H1 (cell line): ENCODE data around the gene MTX1. TPM values are rescaled to one million over a fixed set of nuclear protein-coding genes. Genes with fewer than 3 reads are reported as not detected.
A peak's percentile ranks its signal among the peaks of the same experiment; 100 is the strongest.

Experiments
- CTCF ChIA-PET: fragments of 300-600 bp; sonication (Branson Sonifier 250); formaldehyde crosslinking; loops from one replicate; lab custom pipeline; 2021; ENCODE audit not compliant: partially characterized antibody; lab: Charles Lee
- POLR2A ChIA-PET: fragments of 300-600 bp; sonication (Branson Sonifier 250); formaldehyde crosslinking; loops from one replicate; lab custom pipeline; 2021; ENCODE audit warnings: inconsistent platforms; ENCODE audit not compliant: partially characterized antibody; lab: Charles Lee
- DNase-seq, 2 experiments: peaks; one replicate each; pipeline versions ENCODE4 v3.0.0 to v3.0.0-alpha.2; 2010 to 2022; ENCODE audit warnings: low spot score in 2 of 2, low read depth in 1 of 2, mixed read lengths in 1 of 2
- FAIRE-seq: peaks from 2 replicates; lab custom pipeline; 2011; peaks lifted over from hg19 to GRCh38; lab: Jason Lieb, UNC
- H2AFZ ChIP-seq: 2 replicates; pipeline ENCODE4 v1.8.1; 2012; ENCODE audit warnings: low read length, inconsistent platforms
- H2AK5ac ChIP-seq: 2 replicates; pipeline ENCODE4 v1.6.1; 2013; ENCODE audit warnings: low read depth, low read length
- H2BK120ac ChIP-seq: replicated peaks from 2 replicates; pipeline ENCODE3; 2013; ENCODE audit warnings: low read depth, low read length, inconsistent platforms
- H2BK12ac ChIP-seq: 2 replicates; pipeline ENCODE4 v1.6.1; 2013; ENCODE audit warnings: low read depth, low read length
- H2BK15ac ChIP-seq: 2 replicates; pipeline ENCODE4 v1.6.1; 2013; ENCODE audit warnings: low read length
- H2BK20ac ChIP-seq: 2 replicates; pipeline ENCODE4 v1.6.1; 2013; ENCODE audit warnings: low read length
- H2BK5ac ChIP-seq: 2 replicates; pipeline ENCODE4 v1.6.1; 2013; ENCODE audit warnings: low read depth, low read length
- H3K14ac ChIP-seq: 2 replicates; pipeline ENCODE4 v1.6.1; 2013; ENCODE audit warnings: inconsistent platforms; ENCODE audit not compliant: insufficient read length
- H3K18ac ChIP-seq: 2 replicates; pipeline ENCODE4 v1.6.1; 2013; ENCODE audit warnings: low read length; ENCODE audit errors: extremely low read depth
- H3K23ac ChIP-seq: 2 replicates; pipeline ENCODE4 v1.6.1; 2013; ENCODE audit warnings: inconsistent platforms; ENCODE audit not compliant: insufficient read length
- H3K23me2 ChIP-seq: 2 replicates; pipeline ENCODE4 v1.6.1; 2013; ENCODE audit warnings: low read depth, low read length
- H3K27ac ChIP-seq: 2 replicates; pipeline ENCODE4 v1.6.1; 2011; ENCODE audit warnings: low read depth, low read length, inconsistent platforms
- H3K27me3 ChIP-seq, 4 experiments: replicated peaks in 1 of 4; 1 replicate in 1 of 4; 2 replicates in 3 of 4; pipeline versions ENCODE4 v1.6.1 to v1.8.1; 2011 to 2013; ENCODE audit warnings: low read length in 3 of 4, mild to moderate bottlenecking in 3 of 4, inconsistent platforms in 2 of 4, mixed read lengths in 2 of 4, moderate library complexity in 1 of 4; ENCODE audit not compliant: control insufficient read depth in 3 of 4, insufficient read depth in 3 of 4; ENCODE audit errors: extremely low read depth in 1 of 4
- H3K36me3 ChIP-seq, 4 experiments: 2 replicates each; pipeline versions ENCODE4 v1.6.1 to v1.8.1; 2011 to 2013; ENCODE audit warnings: mild to moderate bottlenecking in 4 of 4, low read length in 3 of 4, moderate library complexity in 2 of 4, control low read depth in 1 of 4, inconsistent platforms in 1 of 4; ENCODE audit not compliant: insufficient read depth in 4 of 4, control insufficient read depth in 2 of 4
- H3K4ac ChIP-seq: replicated peaks from 2 replicates; pipeline ENCODE3; 2013; ENCODE audit warnings: low read length, low read depth, mixed read lengths, inconsistent platforms; ENCODE audit not compliant: insufficient read length
- H3K4me1 ChIP-seq, 4 experiments: replicated peaks in 1 of 4; 1 replicate in 1 of 4; 2 replicates in 3 of 4; pipeline versions ENCODE4 v1.6.1 to v1.8.1; 2011 to 2013; ENCODE audit warnings: low read length in 3 of 4, inconsistent platforms in 2 of 4, mixed read lengths in 1 of 4; ENCODE audit not compliant: insufficient read depth in 4 of 4, control insufficient read depth in 3 of 4
- H3K4me2 ChIP-seq, 2 experiments: 2 replicates each; pipeline versions ENCODE4 v1.6.1 to v1.8.1; 2011 to 2013; ENCODE audit warnings: low read depth in 2 of 2, low read length in 2 of 2, control low read depth in 1 of 2, inconsistent platforms in 1 of 2, mild to moderate bottlenecking in 1 of 2; ENCODE audit not compliant: insufficient read depth in 1 of 2
- H3K4me3 ChIP-seq, 4 experiments: fragments of 200-600, 300-600 bp in 1 of 4; sonication (generic), shearing (Covaris generic), sonication (Bioruptor Twin) in 1 of 4; 2 replicates each; pipeline versions ENCODE4 v1.5.1 to v1.8.1; 2011 to 2016; ENCODE audit warnings: low read length in 4 of 4, low read depth in 3 of 4, control low read depth in 2 of 4, inconsistent platforms in 2 of 4, mild to moderate bottlenecking in 2 of 4, mixed read lengths in 1 of 4, moderate library complexity in 1 of 4; ENCODE audit not compliant: insufficient read depth in 2 of 4; ENCODE audit errors: extremely low read depth in 1 of 4
- H3K56ac ChIP-seq: replicated peaks from 2 replicates; pipeline ENCODE3; 2013; ENCODE audit warnings: low read depth, mild to moderate bottlenecking, mixed read lengths, low read length, inconsistent platforms; ENCODE audit not compliant: insufficient read length
- H3K79me1 ChIP-seq: 2 replicates; pipeline ENCODE4 v1.6.1; 2013; ENCODE audit warnings: low read depth, low read length, control low read depth
- H3K79me2 ChIP-seq, 2 experiments: 2 replicates each; pipeline versions ENCODE4 v1.6.1 to v1.8.1; 2012 to 2013; ENCODE audit warnings: low read length in 2 of 2, mild to moderate bottlenecking in 2 of 2, inconsistent platforms in 1 of 2; ENCODE audit not compliant: insufficient read depth in 2 of 2, control insufficient read depth in 1 of 2
- H3K9ac ChIP-seq, 4 experiments: replicated peaks in 1 of 4; 1 replicate in 1 of 4; 2 replicates in 3 of 4; pipeline versions ENCODE4 v1.6.1 to v1.8.1; 2011 to 2013; ENCODE audit warnings: low read depth in 3 of 4, low read length in 3 of 4, control low read depth in 2 of 4, mild to moderate bottlenecking in 2 of 4, moderate library complexity in 2 of 4, inconsistent platforms in 1 of 4; ENCODE audit errors: extremely low read depth in 1 of 4
- H3K9me3 ChIP-seq, 2 experiments: 2 replicates each; pipeline versions ENCODE4 v1.6.1 to v1.8.1; 2012 to 2013; ENCODE audit warnings: mild to moderate bottlenecking in 2 of 2, moderate library complexity in 2 of 2, control low read depth in 1 of 2, inconsistent platforms in 1 of 2, low read depth in 1 of 2, low read length in 1 of 2, mixed read lengths in 1 of 2; ENCODE audit not compliant: insufficient read depth in 2 of 2
- H4K20me1 ChIP-seq, 2 experiments: replicated peaks in 1 of 2; 2 replicates each; pipeline versions ENCODE3 to v1.8.1; 2011 to 2013; ENCODE audit warnings: inconsistent platforms in 2 of 2, low read length in 2 of 2, mild to moderate bottlenecking in 1 of 2; ENCODE audit not compliant: insufficient read depth in 2 of 2, control insufficient read depth in 1 of 2
- H4K5ac ChIP-seq: 2 replicates; pipeline ENCODE4 v1.6.1; 2013; ENCODE audit warnings: low read length, low read depth, mixed read lengths, inconsistent platforms; ENCODE audit not compliant: insufficient read length
- H4K8ac ChIP-seq: 2 replicates; pipeline ENCODE4 v1.8.0; 2013; ENCODE audit warnings: mild to moderate bottlenecking, moderate library complexity, low read length, inconsistent platforms; ENCODE audit not compliant: insufficient read depth; ENCODE audit errors: extremely low read depth
- H4K91ac ChIP-seq: replicated peaks from 2 replicates; pipeline ENCODE3; 2013; ENCODE audit warnings: low read length, mixed read lengths, inconsistent platforms; ENCODE audit not compliant: insufficient read length
- CHD1 ChIP-seq: IDR thresholded peaks from 2 replicates; pipeline ENCODE4 v1.6.1; 2012; ENCODE audit warnings: low read depth, low read length, improper control_type of control experiment
- CHD2 ChIP-seq: IDR thresholded peaks from 2 replicates; pipeline ENCODE4 v1.6.1; 2012; ENCODE audit warnings: low read length, improper control_type of control experiment
- FOSL1 ChIP-seq: IDR thresholded peaks from 2 replicates; pipeline ENCODE4 v1.6.1; 2011; ENCODE audit warnings: mild to moderate bottlenecking, low read depth, low read length, moderate library complexity; ENCODE audit not compliant: insufficient read depth
- HDAC2 ChIP-seq, 2 experiments: fragments of 300-600 bp in 1 of 2; sonication (generic) in 1 of 2; IDR thresholded peaks; 2 replicates each; pipeline ENCODE4 v1.6.1; 2011 to 2012; ENCODE audit warnings: low read depth in 2 of 2, low read length in 2 of 2, mild to moderate bottlenecking in 2 of 2, moderate library complexity in 2 of 2, borderline replicate concordance in 1 of 2, inconsistent platforms in 1 of 2
- JUN ChIP-seq: IDR thresholded peaks from 2 replicates; pipeline ENCODE4 v1.6.1; 2011; ENCODE audit warnings: low read depth, mild to moderate bottlenecking, improper control_type of control experiment, low read length
- JUND ChIP-seq: IDR thresholded peaks from 2 replicates; pipeline ENCODE4 v1.6.1; 2011; ENCODE audit warnings: mild to moderate bottlenecking, improper control_type of control experiment, low read length
- POU5F1 ChIP-seq: IDR thresholded peaks from 2 replicates; pipeline ENCODE4 v1.6.1; 2011; ENCODE audit warnings: low read depth, mild to moderate bottlenecking, low read length, moderate library complexity
- RFX5 ChIP-seq: IDR thresholded peaks from 2 replicates; pipeline ENCODE4 v1.6.1; 2011; ENCODE audit warnings: low read depth, low read length, improper control_type of control experiment, borderline replicate concordance
- SAP30 ChIP-seq: fragments of 300-600 bp; sonication (generic); IDR thresholded peaks from 2 replicates; pipeline ENCODE4 v1.7.1; 2012; ENCODE audit warnings: low read length, moderate library complexity, mild to moderate bottlenecking, inconsistent platforms; ENCODE audit not compliant: insufficient read depth, insufficient replicate concordance
- SIRT6 ChIP-seq: IDR thresholded peaks from one replicate; pipeline ENCODE4 v1.7.1; 2012; ENCODE audit warnings: low read length, inconsistent platforms
- SP4 ChIP-seq: IDR thresholded peaks from 2 replicates; pipeline ENCODE4 v1.6.1; 2012; ENCODE audit warnings: low read length, inconsistent platforms
- WGBS, 2 experiments: shearing (Covaris generic) in 1 of 2; methylation state at CpG; one replicate each; pipeline versions ENCODE4 v1.1.6 to v1.1.7; 2013 to 2015; ENCODE audit warnings: low lambda C conversion rate in 2 of 2, mixed read lengths in 2 of 2, inconsistent platforms in 1 of 2, low coverage in 1 of 2, missing lambda C conversion rate in 1 of 2; ENCODE audit not compliant: insufficient replicate concordance in 2 of 2, insufficient coverage in 1 of 2, insufficient read length in 1 of 2; ENCODE audit errors: extremely low coverage in 1 of 2, missing lambda C conversion rate in 1 of 2; 5-methylcytosine and 5-hydroxymethylcytosine counted together
- polyA plus RNA-seq, 7 experiments: library from polyadenylated mRNA; depleted of rRNA in 3 of 7; stranded (reverse) in 5 of 7; unstranded in 2 of 7; fragments of >200 nt in 5 of 7; fragments of 200-250 nt in 2 of 7; gene quantifications; 1 replicate in 5 of 7; 2 replicates in 1 of 7; 4 replicates in 1 of 7; pipeline versions ENCODE4 v1.2.1 to v1.2.3, GENCODE V29; 2011 to 2013; ENCODE audit warnings: missing spikeins in 2 of 7, mixed read lengths in 2 of 7
- total RNA-seq: library from RNA; stranded (reverse); fragmentation: NEBNext Ultra II Directional; extraction: Animal tissue kit (Norgen Biotek cat#: 25700); gene quantifications from 2 replicates; pipeline ENCODE4 v1.2.1, GENCODE V29; 2021

MTX1 gene
- total and polyA plus RNA-seq, 2 of the 8 experiments (the other 6 are each of a cell fraction or from before 2014, with no cell fraction given) = 47.9 to 131 TPM

GRCh38 chr1:155193275-155193990, 15.1 kb upstream of the MTX1 start:
- no peak overlapping the region for H2AFZ ChIP-seq
- peaks cover 9 to 31% (median 25%) of the 10 kb centered on the region in 4 experiments for H3K4me1 ChIP-seq
- peak in 1 of 2 experiments; percentile 99 for DNase-seq
- no peak overlapping the region for H3K23ac ChIP-seq
- H2AK5ac ChIP-seq = peak overlapping the region; percentile 69; the same call in 1 of the 2 replicates
- peak overlapping the region; percentile 100 for H4K91ac ChIP-seq
- no peak for FAIRE-seq
- H3K27me3 ChIP-seq = no peaks in the 10 kb centered on the region
- H2BK15ac ChIP-seq = peak overlapping the region; percentile 97; the same call in 1 of the 2 replicates
- peak overlapping the region; percentile 51 for H3K14ac ChIP-seq
- H2BK5ac ChIP-seq = peak overlapping the region; percentile 99
- peaks cover 13% of the 10 kb centered on the region for H3K79me1 ChIP-seq
- peak overlapping the region; percentile 70 for H3K56ac ChIP-seq
- peak overlapping the region in 3 of 4 experiments; percentile 72 to 96 (median 92); a peak in 6 of 7 replicates for H3K9ac ChIP-seq
- no peaks in the 10 kb centered on the region for H3K9me3 ChIP-seq
- H3K36me3 ChIP-seq = peaks cover 17 to 25% (median 18%) of the 10 kb centered on the region in 4 experiments
- H2BK120ac ChIP-seq = peak overlapping the region; percentile 47
- peak overlapping the region; percentile 81 to 87 for H3K4me2 ChIP-seq
- H3K23me2 ChIP-seq = peaks cover 24% of the 10 kb centered on the region
- peaks cover 6 to 32% of the 10 kb centered on the region in 2 experiments; a peak in 3 of 4 replicates for H3K79me2 ChIP-seq
- H2BK12ac ChIP-seq = peak overlapping the region; percentile 100
- H4K20me1 ChIP-seq = peaks cover 10 to 20% of the 10 kb centered on the region in 2 experiments
- CTCF ChIA-PET = interaction anchor here (0.6 to 5.1 kb wide), 30 partner anchors 9 to 1086 kb away, joined by 3 to 107 read pairs (median 4); partner anchors contain the start of genes ENTREP3, KRTCAP2, MTX1 and RUSC1
- peak overlapping the region; percentile 99 for H4K5ac ChIP-seq
- H4K8ac ChIP-seq = peak overlapping the region; percentile 96
- H3K4ac ChIP-seq = peak overlapping the region; percentile 98
- peak overlapping the region; percentile 60 to 98 (median 96) for H3K4me3 ChIP-seq
- WGBS, 2 experiments = 1% methylated on average over 26 of the region's 38 CpGs; no CpG with 5 or more reads in 1 of the 2 experiments
- POLR2A ChIA-PET = interaction anchor here (0.6 to 19.4 kb wide), 30 partner anchors 14 to 250 kb away, joined by 3 to 512 read pairs (median 4); partner anchors contain the start of genes CLK2, ENTREP3, FLAD1 and HCN3
- H2BK20ac ChIP-seq = peak overlapping the region; percentile 98
- peak overlapping the region; percentile 94 for H3K27ac ChIP-seq
- H3K18ac ChIP-seq = peak overlapping the region; percentile 99
- TF ChIP-seq CHD1 = no peak
- peak; percentile 60; the same call in 1 of the 2 replicates for TF ChIP-seq CHD2
- TF ChIP-seq RFX5 = no peak
- TF ChIP-seq JUND = no peak
- no peak for TF ChIP-seq POU5F1
- no peak for TF ChIP-seq SIRT6
- TF ChIP-seq JUN = no peak
- no peak for TF ChIP-seq SP4
- TF ChIP-seq FOSL1 = no peak
- peak in 1 of 2 experiments; percentile 89; a peak in 2 of 4 replicates for TF ChIP-seq HDAC2 (IDR thresholded peaks at IDR 0.05; ENCODE audit: borderline replicate concordance in 1 of 2, low read depth in 2 of 2, low read length in 2 of 2)
- TF ChIP-seq SAP30 = no peak
